ENCODE measurements around the gene HABP2. TPM values are rescaled to one million over a fixed set of nuclear protein-coding genes. Genes with fewer than 3 reads are reported as not detected.

Gene HABP2
- total RNA-seq, 1 donor from 2014 or later, result not detected

DNA sequence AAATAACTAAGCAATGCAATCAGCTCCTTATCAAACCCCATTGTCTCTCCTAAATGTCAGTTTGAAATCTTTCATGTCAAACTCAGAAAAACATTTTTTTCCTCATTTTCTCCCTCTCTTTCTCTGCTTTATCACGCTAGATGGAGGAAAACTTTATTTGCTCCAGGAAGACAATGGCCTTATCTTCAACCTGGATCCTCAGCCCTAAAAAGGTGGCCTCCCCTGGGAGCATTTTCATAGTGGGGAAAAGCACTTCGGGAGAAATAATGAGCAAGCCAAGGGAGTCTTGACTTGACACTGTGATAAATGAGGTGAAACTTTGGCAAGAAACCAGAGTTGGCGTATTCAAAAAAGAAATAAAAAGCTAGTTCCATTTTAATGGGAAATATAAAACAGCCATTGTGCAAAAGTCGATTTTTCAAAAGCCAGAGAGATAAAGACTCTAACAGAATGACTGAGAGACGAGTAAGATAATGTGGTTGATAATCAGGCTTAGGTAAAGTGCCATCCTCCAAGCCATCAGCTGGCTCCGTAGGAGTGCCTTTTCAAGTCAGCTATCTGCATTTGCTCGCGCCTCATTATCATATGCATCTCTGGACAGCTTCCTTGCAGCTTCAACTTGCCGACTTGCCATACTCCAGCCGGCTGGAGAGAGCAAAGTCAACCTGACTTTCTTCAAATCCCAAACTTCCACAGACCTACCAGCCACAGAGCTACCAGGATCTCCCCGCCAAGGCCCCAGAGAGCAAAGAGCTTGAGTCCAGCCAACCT lies 19.9 kb downstream of the HABP2 start:
- H3K9me3 ChIP-seq, result no peaks in the 10 kb centered on the region
- TF ChIP-seq CTCF (IDR thresholded peaks at IDR 0.05), result no peak
- H3K4me1 ChIP-seq, result no peaks in the 10 kb centered on the region
- H3K36me3 ChIP-seq, result no peaks in the 10 kb centered on the region
- DNase-seq (ENCODE audit: low spot score in 2 of 2), result no peak
- no peak overlapping the region for H3K4me3 ChIP-seq
- intact Hi-C loops (cut with DNase I), result no loop called here
- no peak overlapping the region for H3K27ac ChIP-seq
- no peaks in the 10 kb centered on the region for H3K27me3 ChIP-seq

DNA sequence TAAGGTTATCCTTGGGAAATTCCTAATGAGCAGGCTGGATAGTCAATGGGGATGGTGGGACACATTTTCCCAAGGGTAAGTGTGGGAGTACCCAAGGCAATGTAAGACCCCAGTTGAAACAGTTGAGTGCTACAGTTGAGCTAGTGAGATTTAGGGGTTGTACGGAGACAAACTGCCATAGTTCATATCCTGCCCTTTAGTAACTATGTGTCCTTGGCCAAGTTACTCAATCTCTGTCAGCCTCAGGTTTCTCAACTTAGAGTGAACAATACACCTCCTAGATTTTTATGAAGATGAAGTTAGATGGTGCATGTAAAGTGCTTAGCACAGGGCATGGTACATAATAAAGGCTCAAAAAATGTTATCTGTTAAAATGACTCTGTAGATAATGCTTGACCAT lies 20.5 kb downstream of the HABP2 start:
- intact Hi-C loops (cut with DNase I), result no loop called here
- no peak for DNase-seq (ENCODE audit: low spot score in 2 of 2)
- no peak for TF ChIP-seq CTCF (IDR thresholded peaks at IDR 0.05)
- Histone ChIP-seq H3K9me3 (no peaks in the 10 kb centered on the region), H3K4me1 (no peaks in the 10 kb centered on the region), H3K27ac (no peak overlapping the region), H3K36me3 (no peaks in the 10 kb centered on the region), H3K27me3 (no peaks in the 10 kb centered on the region), H3K4me3 (no peak overlapping the region)

DNA sequence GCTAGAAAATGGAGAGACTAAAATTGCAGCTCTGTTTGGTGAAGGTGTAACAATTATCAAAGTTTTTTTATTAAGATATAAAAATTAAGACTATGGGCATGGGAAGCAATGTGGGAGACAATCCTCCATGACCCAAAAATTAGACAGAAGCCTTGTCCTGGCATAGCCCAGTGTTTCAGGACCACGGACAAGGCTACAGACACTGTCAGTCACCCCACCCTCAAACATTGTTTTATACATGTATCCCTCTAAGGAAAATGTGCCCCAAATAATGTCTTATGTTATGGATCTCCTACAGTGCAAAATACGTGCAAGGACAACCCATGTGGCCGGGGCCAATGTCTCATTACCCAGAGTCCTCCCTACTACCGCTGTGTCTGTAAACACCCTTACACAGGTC lies 24.0 kb downstream of the HABP2 start:
- intact Hi-C loops (cut with DNase I), result no loop called here
- H3K4me3 ChIP-seq, result no peak overlapping the region
- H3K9me3 ChIP-seq, result no peaks in the 10 kb centered on the region
- no peak overlapping the region for H3K27ac ChIP-seq
- no peaks in the 10 kb centered on the region for H3K4me1 ChIP-seq
- no peak for DNase-seq (ENCODE audit: low spot score in 2 of 2)
- no peaks in the 10 kb centered on the region for H3K36me3 ChIP-seq
- no peak for TF ChIP-seq CTCF (IDR thresholded peaks at IDR 0.05)
- no peaks in the 10 kb centered on the region for H3K27me3 ChIP-seq

GRCh38 chr10:113578773-113579172 lies 25.9 kb downstream of the HABP2 start:
- no peak for TF ChIP-seq CTCF (IDR thresholded peaks at IDR 0.05)
- DNase-seq (ENCODE audit: low spot score in 2 of 2), result no peak
- no peak overlapping the region for H3K4me3 ChIP-seq
- no peaks in the 10 kb centered on the region for H3K27me3 ChIP-seq
- H3K4me1 ChIP-seq, result no peaks in the 10 kb centered on the region
- H3K9me3 ChIP-seq, result no peaks in the 10 kb centered on the region
- intact Hi-C loops (cut with DNase I), result no loop called here
- no peaks in the 10 kb centered on the region for H3K36me3 ChIP-seq
- H3K27ac ChIP-seq, result no peak overlapping the region

- no peak overlapping the region for H3K27ac ChIP-seq
- no peak for DNase-seq (ENCODE audit: low spot score in 2 of 2)
- TF ChIP-seq CTCF (IDR thresholded peaks at IDR 0.05), result no peak
- no peak overlapping the region for H3K4me3 ChIP-seq
- no peaks in the 10 kb centered on the region for H3K27me3 ChIP-seq
- no peaks in the 10 kb centered on the region for H3K9me3 ChIP-seq
- no peaks in the 10 kb centered on the region for H3K36me3 ChIP-seq
- intact Hi-C loops (cut with DNase I), result no loop called here
- no peaks in the 10 kb centered on the region for H3K4me1 ChIP-seq
These were observed 28.2 kb downstream of the HABP2 start for GRCh38 chr10:113581092-113581491.

DNA sequence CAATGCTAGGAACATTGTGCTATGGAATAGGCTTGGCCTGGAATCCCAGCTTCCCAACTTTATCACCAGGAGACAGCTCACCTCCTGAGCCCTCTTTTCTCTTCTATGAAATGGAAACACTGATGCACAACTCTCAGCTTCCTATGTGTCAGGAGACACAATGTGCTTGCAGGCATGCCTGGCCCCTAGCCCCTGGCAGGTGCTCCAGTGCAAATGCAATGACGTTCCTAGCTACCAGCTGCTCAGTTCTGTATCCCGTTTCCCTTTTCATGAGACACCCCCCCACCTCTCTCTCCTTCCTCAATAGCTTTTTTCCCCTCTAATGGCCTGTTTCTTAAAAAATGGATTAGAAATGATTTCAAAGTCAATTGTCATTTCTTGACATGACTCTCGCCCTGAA lies 30.7 kb downstream of the HABP2 start:
- no peaks in the 10 kb centered on the region for H3K4me1 ChIP-seq
- no peaks in the 10 kb centered on the region for H3K36me3 ChIP-seq
- no peak overlapping the region for H3K27ac ChIP-seq
- no peak overlapping the region for H3K4me3 ChIP-seq
- TF ChIP-seq CTCF (IDR thresholded peaks at IDR 0.05), result no peak
- DNase-seq (ENCODE audit: low spot score in 2 of 2), result no peak
- H3K27me3 ChIP-seq, result no peaks in the 10 kb centered on the region
- intact Hi-C loops (cut with DNase I), result no loop called here
- H3K9me3 ChIP-seq, result no peaks in the 10 kb centered on the region

All from ascending aorta (tissue), 2 donors.